ENCODE results near the gene POM121C. TPM values are rescaled to one million over a fixed set of nuclear protein-coding genes. Genes with fewer than 3 reads are reported as not detected.
"Not testable (repeated sequence)": the region's sequence is repeated elsewhere in the genome, so short reads cannot be mapped to it uniquely, and the experiment has no call there.

POM121C gene
- total RNA-seq, 4 donors from 2014 or later, result 15.5 to 29.1 (median 25.1) TPM

GRCh38 chr7:75452494-75452955 lies 33.6 kb downstream of the POM121C start:
- TF ChIP-seq, protein P1, sequence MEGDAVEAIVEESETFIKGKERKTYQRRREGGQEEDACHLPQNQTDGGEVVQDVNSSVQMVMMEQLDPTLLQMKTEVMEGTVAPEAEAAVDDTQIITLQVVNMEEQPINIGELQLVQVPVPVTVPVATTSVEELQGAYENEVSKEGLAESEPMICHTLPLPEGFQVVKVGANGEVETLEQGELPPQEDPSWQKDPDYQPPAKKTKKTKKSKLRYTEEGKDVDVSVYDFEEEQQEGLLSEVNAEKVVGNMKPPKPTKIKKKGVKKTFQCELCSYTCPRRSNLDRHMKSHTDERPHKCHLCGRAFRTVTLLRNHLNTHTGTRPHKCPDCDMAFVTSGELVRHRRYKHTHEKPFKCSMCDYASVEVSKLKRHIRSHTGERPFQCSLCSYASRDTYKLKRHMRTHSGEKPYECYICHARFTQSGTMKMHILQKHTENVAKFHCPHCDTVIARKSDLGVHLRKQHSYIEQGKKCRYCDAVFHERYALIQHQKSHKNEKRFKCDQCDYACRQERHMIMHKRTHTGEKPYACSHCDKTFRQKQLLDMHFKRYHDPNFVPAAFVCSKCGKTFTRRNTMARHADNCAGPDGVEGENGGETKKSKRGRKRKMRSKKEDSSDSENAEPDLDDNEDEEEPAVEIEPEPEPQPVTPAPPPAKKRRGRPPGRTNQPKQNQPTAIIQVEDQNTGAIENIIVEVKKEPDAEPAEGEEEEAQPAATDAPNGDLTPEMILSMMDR (IDR thresholded peaks at IDR 0.05), result peak in 1 of 3 experiments; percentile 40
- H3K27me3 ChIP-seq; H3K36me3 ChIP-seq; intact Hi-C loops (cut with DNase I); H3K4me3 ChIP-seq; DNase-seq (ENCODE audit: extremely low spot score); H3K4me1 ChIP-seq; H3K27ac ChIP-seq (replicated peaks in 1 of 4); H3K9me3 ChIP-seq: not testable (repeated sequence)
- 7% methylated on average over 3 of the region's 4 CpGs for WGBS

- DNase-seq (ENCODE audit: extremely low spot score); H3K36me3 ChIP-seq; H3K27me3 ChIP-seq; intact Hi-C loops (cut with DNase I); H3K9me3 ChIP-seq; H3K4me1 ChIP-seq; H3K4me3 ChIP-seq; H3K27ac ChIP-seq (replicated peaks in 1 of 4): not testable (repeated sequence)
- 36% methylated on average over 2 of the region's 5 CpGs for WGBS
Measured at GRCh38 chr7:75449946-75450345, 36.2 kb downstream of the POM121C start.

GRCh38 chr7:75442465-75443111 lies 43.5 kb downstream of the POM121C start:
- Histone ChIP-seq H3K4me3 (peak overlapping the region; percentile 57 to 69 (median 66)), H3K27ac (replicated peaks in 1 of 4) (peak overlapping the region; percentile 81 to 89 (median 84)), H3K36me3 (peaks cover 23 to 37% (median 32%) of the 10 kb centered on the region in 4 donors), H3K4me1 (peaks cover 0 to 15% (median 10%) of the 10 kb centered on the region in 4 donors)
- H3K27me3 ChIP-seq; H3K9me3 ChIP-seq; DNase-seq (ENCODE audit: extremely low spot score); intact Hi-C loops (cut with DNase I): not testable (repeated sequence)
- TF ChIP-seq, protein P1 (IDR thresholded peaks at IDR 0.05), result peak in 1 of 3 experiments; percentile 13
- peak in 1 of 2 donors; percentile 48 for TF ChIP-seq POLR2AphosphoS5 (IDR thresholded peaks at IDR 0.05)
- whole genome bisulfite sequencing, result no CpG with 5 or more reads among the region's 76 CpGs

GRCh38 chr7:75442101-75442464 lies 44.0 kb downstream of the POM121C start:
- DNase-seq (ENCODE audit: extremely low spot score); intact Hi-C loops (cut with DNase I); H3K27me3 ChIP-seq; H3K9me3 ChIP-seq: not testable (repeated sequence)
- Histone ChIP-seq H3K27ac (replicated peaks in 1 of 4) (peak overlapping the region; percentile 81 to 89 (median 84)), H3K4me3 (peak overlapping the region; percentile 57 to 69 (median 66)), H3K36me3 (peaks cover 26 to 42% (median 37%) of the 10 kb centered on the region in 4 donors), H3K4me1 (peaks cover 0 to 15% (median 10%) of the 10 kb centered on the region in 4 donors)
- 0% methylated on average over 3 of the region's 37 CpGs for WGBS

GRCh38 chr7:75439000-75439399 lies 47.1 kb downstream of the POM121C start:
- H3K27ac ChIP-seq (replicated peaks in 1 of 4); H3K27me3 ChIP-seq; H3K4me3 ChIP-seq; intact Hi-C loops (cut with DNase I); DNase-seq (ENCODE audit: extremely low spot score); H3K9me3 ChIP-seq: not testable (repeated sequence)
- WGBS, result 97% methylated on average over 4 of the region's 4 CpGs
- Histone ChIP-seq H3K4me1 (peaks cover 0 to 15% (median 10%) of the 10 kb centered on the region in 4 donors), H3K36me3 (peaks cover 54 to 73% (median 67%) of the 10 kb centered on the region in 4 donors)

- H3K9me3 ChIP-seq; intact Hi-C loops (cut with DNase I); H3K27ac ChIP-seq (replicated peaks in 1 of 4); H3K4me1 ChIP-seq; H3K4me3 ChIP-seq; H3K27me3 ChIP-seq; DNase-seq (ENCODE audit: extremely low spot score): not testable (repeated sequence)
- WGBS, result 71% methylated on average over 1 of the region's 15 CpGs
- H3K36me3 ChIP-seq, result peaks cover 10 to 66% (median 45%) of the 10 kb centered on the region in 4 donors
Measured at GRCh38 chr7:75423481-75423880, 62.6 kb downstream of the POM121C start.

DNA sequence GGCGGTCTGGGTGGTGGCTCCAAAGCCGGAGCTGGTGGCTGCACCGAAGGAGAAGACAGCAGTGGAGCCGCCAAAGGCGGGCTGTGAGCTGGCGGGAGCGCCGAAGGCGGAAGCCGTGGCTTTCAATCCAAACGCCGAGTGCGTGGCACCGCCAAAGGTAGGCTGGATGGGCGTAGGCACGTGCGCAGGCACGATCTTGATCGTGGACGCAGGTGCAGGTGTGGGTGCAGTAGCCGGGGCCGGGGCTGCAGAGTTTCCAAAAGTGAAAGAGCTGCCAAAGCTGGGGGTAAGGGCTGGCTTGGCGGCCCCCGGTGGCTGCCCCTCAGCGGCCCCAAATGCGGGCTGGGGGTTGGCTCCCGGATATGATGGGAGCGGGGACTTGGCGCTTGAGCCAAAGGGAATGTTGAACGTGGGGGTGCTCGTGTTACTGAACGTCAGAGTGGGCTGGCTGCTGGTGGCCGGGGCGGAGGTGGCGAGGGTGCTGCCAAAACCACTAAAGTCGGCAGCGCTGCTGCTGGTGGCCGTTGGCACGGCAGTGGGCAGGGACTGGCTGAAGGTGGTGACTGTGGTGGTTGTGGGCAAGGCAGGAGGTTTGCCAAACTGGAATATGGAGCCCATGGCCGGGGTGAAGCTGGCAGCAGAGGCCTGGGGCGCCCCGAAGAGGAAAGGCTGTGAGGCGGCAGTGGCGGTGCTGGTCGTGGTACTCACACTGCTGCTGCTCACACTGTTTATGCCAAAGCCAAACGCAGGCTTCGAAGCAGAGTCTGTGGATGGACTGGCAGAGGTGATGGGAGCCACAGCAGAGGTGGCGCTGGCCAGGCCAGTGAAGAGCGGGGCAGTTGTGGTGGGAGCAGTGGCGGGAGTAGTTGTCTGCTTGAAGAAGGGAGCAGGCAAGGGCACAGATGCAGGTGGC lies 64.0 kb downstream of the POM121C start:
- H3K4me1 ChIP-seq; DNase-seq (ENCODE audit: extremely low spot score); H3K9me3 ChIP-seq; H3K27ac ChIP-seq (replicated peaks in 1 of 4); H3K4me3 ChIP-seq; intact Hi-C loops (cut with DNase I); H3K27me3 ChIP-seq: not testable (repeated sequence)
- peaks cover 7 to 67% (median 46%) of the 10 kb centered on the region in 4 donors for H3K36me3 ChIP-seq
- 79% methylated on average over 7 of the region's 50 CpGs for WGBS

DNA sequence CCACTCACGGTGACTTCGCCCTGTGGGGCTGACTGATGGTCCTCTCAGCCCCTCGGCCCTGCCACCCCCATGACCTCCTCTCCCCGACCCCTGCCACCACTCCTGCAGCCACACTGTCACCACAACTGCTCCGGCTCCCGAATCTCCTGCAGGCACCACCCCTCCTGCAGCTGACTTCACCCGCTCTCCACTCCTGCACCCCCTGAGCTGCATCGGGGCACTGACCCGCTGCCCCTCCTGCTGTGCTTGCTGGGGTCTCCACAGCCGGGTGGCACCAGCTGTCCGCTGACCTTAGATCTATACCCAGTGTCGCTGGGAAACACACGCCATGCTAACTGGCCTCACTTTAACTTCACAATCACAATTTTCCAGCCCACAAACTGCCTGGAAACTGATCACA lies 65.9 kb downstream of the POM121C start:
- H3K4me1 ChIP-seq; H3K9me3 ChIP-seq; DNase-seq (ENCODE audit: extremely low spot score); H3K27ac ChIP-seq (replicated peaks in 1 of 4); intact Hi-C loops (cut with DNase I); H3K4me3 ChIP-seq; H3K27me3 ChIP-seq: not testable (repeated sequence)
- WGBS, result 92% methylated on average over 7 of the region's 13 CpGs
- peaks cover 12 to 79% (median 60%) of the 10 kb centered on the region in 4 donors for H3K36me3 ChIP-seq

- DNase-seq (ENCODE audit: extremely low spot score); H3K9me3 ChIP-seq; H3K27me3 ChIP-seq; H3K27ac ChIP-seq (replicated peaks in 1 of 4); H3K4me3 ChIP-seq; H3K4me1 ChIP-seq; intact Hi-C loops (cut with DNase I): not testable (repeated sequence)
- WGBS, result 48% methylated on average over 7 of the region's 13 CpGs
- peaks cover 12 to 81% (median 60%) of the 10 kb centered on the region in 4 donors for H3K36me3 ChIP-seq
Measured at GRCh38 chr7:75419693-75420092, 66.4 kb downstream of the POM121C start.

GRCh38 chr7:75419210-75419609 lies 66.9 kb downstream of the POM121C start:
- H3K4me3 ChIP-seq; H3K27me3 ChIP-seq; H3K4me1 ChIP-seq; H3K9me3 ChIP-seq; H3K27ac ChIP-seq (replicated peaks in 1 of 4); DNase-seq (ENCODE audit: extremely low spot score); intact Hi-C loops (cut with DNase I): not testable (repeated sequence)
- H3K36me3 ChIP-seq, result peaks cover 8 to 78% (median 55%) of the 10 kb centered on the region in 4 donors
- 88% methylated on average over 9 of the region's 13 CpGs for WGBS

Measured in esophagus muscularis mucosa (tissue), 4 donors.